ENCODE data around the gene MX1. TPM values are rescaled to one million over a fixed set of nuclear protein-coding genes. Genes with fewer than 3 reads are reported as not detected.

Gene MX1
- total and polyA plus RNA-seq, 4 donors = 15.1 to 21.3 (median 18.0) TPM

DNA sequence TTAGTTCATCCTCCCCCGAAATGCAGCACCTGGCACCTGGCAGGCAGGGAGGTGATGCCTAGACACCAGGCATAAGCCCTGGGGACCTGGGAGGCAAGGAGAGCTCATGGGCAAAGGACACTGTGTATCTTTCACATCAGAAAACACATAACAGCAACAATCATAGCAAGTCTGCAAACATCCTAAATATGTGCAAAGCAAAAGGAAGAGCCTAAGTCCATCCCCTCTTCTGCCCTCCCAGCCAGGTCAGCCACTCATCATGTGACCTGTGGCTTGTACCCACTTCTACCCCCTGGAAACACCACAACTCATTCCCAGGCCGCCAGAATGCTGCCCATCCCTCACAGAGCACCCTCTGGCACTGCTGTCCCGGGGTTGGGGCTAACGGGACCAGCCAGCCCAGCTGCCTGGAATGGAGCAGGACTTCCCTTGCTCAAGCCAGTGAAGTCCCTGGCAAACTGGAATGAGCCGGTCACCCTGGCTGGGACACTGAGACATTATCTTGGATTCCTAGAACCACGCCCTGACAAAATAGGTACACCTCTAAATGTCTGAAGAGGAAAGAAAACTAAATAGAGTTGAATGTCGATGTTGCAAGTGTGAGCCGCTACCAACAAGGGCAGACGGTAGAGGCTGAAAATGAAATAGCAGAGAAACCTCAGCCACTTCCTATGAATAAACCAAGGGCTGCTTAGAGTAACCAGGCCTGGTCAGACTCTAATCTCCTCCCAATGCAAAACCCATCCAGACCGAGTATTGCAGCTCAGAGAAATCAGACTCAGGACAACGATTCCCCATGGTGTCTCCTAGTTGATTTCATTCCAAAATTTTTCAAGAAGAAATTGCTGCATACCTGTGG is 52.5 kb downstream of the MX1 start:
- no peak overlapping the region for H3K9ac ChIP-seq (ENCODE audit: low read depth in 1 of 2, low read length in 2 of 2)
- DNase-seq (ENCODE audit: low spot score) = no peak
- no peak for TF ChIP-seq YY1 (IDR thresholded peaks at IDR 0.05)
- no peak for TF ChIP-seq MAX (IDR thresholded peaks at IDR 0.05)
- no peak for TF ChIP-seq NR2F2 (IDR thresholded peaks at IDR 0.05)
- no peak for TF ChIP-seq RAD21 (IDR thresholded peaks at IDR 0.05)
- TF ChIP-seq FOXA2 (IDR thresholded peaks at IDR 0.05) = no peak
- TF ChIP-seq RXRA (IDR thresholded peaks at IDR 0.05) = no peak
- no peaks in the 10 kb centered on the region for H3K27me3 ChIP-seq (ENCODE audit: control insufficient read depth in 4 of 4, insufficient read depth in 4 of 4, low read length in 3 of 4)
- H3K9me3 ChIP-seq (ENCODE audit: control insufficient read depth in 4 of 4, low read length in 3 of 4) = no peaks in the 10 kb centered on the region
- no peak overlapping the region for H3K27ac ChIP-seq (ENCODE audit: low read depth in 1 of 2, low read length in 2 of 2)
- peaks cover 0 to 6% (median 3%) of the 10 kb centered on the region in 4 donors for H3K36me3 ChIP-seq (ENCODE audit: control insufficient read depth in 4 of 4, insufficient read depth in 3 of 4, low read depth in 1 of 4, low read length in 3 of 4)
- WGBS = 67% methylated on average over 11 of the region's 11 CpGs
- H3K4me3 ChIP-seq (ENCODE audit: low read depth in 1 of 3, low read length in 3 of 3) = no peak overlapping the region
- peaks cover 10 to 31% (median 20%) of the 10 kb centered on the region in 4 donors for H3K4me1 ChIP-seq (ENCODE audit: control insufficient read depth in 4 of 4, insufficient read depth in 4 of 4, low read length in 3 of 4)

DNA sequence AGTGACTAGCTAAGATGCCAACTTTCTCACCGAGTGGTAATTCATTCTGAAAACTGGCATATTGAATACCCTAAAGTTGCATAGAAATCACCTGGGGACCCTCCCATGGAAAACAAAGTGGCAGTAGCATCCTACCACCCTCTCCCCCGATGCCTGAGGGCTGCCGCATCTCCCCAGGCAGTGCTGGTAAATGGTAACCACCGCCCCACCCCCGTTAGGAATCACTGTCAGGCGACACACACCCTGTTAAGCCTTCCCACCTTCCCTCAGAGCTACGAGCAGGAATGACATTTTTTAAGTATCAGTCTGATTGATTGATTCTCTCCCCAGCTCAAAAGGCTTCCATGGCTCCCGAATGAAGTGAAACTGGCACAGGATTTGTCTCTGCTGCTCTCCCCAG is 53.6 kb downstream of the MX1 start:
- Histone ChIP-seq H3K9ac (ENCODE audit: low read depth in 1 of 2, low read length in 2 of 2) (no peak overlapping the region), H3K4me1 (ENCODE audit: control insufficient read depth in 4 of 4, insufficient read depth in 4 of 4, low read length in 3 of 4) (peaks cover 10 to 31% (median 20%) of the 10 kb centered on the region in 4 donors), H3K4me3 (ENCODE audit: low read depth in 1 of 3, low read length in 3 of 3) (peak overlapping the region in 1 of 3 donors; percentile 8), H3K27me3 (ENCODE audit: control insufficient read depth in 4 of 4, insufficient read depth in 4 of 4, low read length in 3 of 4) (no peaks in the 10 kb centered on the region), H3K9me3 (ENCODE audit: control insufficient read depth in 4 of 4, low read length in 3 of 4) (no peaks in the 10 kb centered on the region), H3K27ac (ENCODE audit: low read depth in 1 of 2, low read length in 2 of 2) (no peak overlapping the region), H3K36me3 (ENCODE audit: control insufficient read depth in 4 of 4, insufficient read depth in 3 of 4, low read depth in 1 of 4, low read length in 3 of 4) (peaks cover 0 to 13% (median 5%) of the 10 kb centered on the region in 4 donors)
- no peak for DNase-seq (ENCODE audit: low spot score)
- WGBS = 72% methylated on average over 8 of the region's 8 CpGs
- TF ChIP-seq RXRA (IDR thresholded peaks at IDR 0.05) = no peak
- no peak for TF ChIP-seq JUND (IDR thresholded peaks at IDR 0.05)
- TF ChIP-seq, protein P1, sequence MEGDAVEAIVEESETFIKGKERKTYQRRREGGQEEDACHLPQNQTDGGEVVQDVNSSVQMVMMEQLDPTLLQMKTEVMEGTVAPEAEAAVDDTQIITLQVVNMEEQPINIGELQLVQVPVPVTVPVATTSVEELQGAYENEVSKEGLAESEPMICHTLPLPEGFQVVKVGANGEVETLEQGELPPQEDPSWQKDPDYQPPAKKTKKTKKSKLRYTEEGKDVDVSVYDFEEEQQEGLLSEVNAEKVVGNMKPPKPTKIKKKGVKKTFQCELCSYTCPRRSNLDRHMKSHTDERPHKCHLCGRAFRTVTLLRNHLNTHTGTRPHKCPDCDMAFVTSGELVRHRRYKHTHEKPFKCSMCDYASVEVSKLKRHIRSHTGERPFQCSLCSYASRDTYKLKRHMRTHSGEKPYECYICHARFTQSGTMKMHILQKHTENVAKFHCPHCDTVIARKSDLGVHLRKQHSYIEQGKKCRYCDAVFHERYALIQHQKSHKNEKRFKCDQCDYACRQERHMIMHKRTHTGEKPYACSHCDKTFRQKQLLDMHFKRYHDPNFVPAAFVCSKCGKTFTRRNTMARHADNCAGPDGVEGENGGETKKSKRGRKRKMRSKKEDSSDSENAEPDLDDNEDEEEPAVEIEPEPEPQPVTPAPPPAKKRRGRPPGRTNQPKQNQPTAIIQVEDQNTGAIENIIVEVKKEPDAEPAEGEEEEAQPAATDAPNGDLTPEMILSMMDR (IDR thresholded peaks at IDR 0.05; ENCODE audit: low read depth, low read length, missing input control) = no peak
- no peak for TF ChIP-seq YY1 (IDR thresholded peaks at IDR 0.05)
- no peak for TF ChIP-seq REST (IDR thresholded peaks at IDR 0.05)
- no peak for TF ChIP-seq ZBTB33 (IDR thresholded peaks at IDR 0.05)
- no peak for TF ChIP-seq HNF4G (IDR thresholded peaks at IDR 0.05)
- TF ChIP-seq, protein P2, sequence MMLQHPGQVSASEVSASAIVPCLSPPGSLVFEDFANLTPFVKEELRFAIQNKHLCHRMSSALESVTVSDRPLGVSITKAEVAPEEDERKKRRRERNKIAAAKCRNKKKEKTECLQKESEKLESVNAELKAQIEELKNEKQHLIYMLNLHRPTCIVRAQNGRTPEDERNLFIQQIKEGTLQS (IDR thresholded peaks at IDR 0.05) = no peak
- no peak for TF ChIP-seq NR2F2 (IDR thresholded peaks at IDR 0.05)
- no peak for TF ChIP-seq SP1 (IDR thresholded peaks at IDR 0.05)
- no peak for TF ChIP-seq HNF4A (conservative IDR thresholded peaks at IDR 0.05)
- no peak for TF ChIP-seq MAX (IDR thresholded peaks at IDR 0.05)
- no peak for TF ChIP-seq GABPA (IDR thresholded peaks at IDR 0.05 in 1 of 2, conservative IDR thresholded peaks at IDR 0.05 in 1 of 2)
- TF ChIP-seq TAF1 (conservative IDR thresholded peaks at IDR 0.05) = no peak
- no peak for TF ChIP-seq EGR1 (IDR thresholded peaks at IDR 0.05; ENCODE audit: low read depth in 2 of 2)
- TF ChIP-seq FOXA1 (IDR thresholded peaks at IDR 0.05) = no peak
- TF ChIP-seq FOXA2 (IDR thresholded peaks at IDR 0.05) = no peak
